Measurements from ENCODE around the gene XYLT1. TPM values are rescaled to one million over a fixed set of nuclear protein-coding genes. Genes with fewer than 3 reads are reported as not detected.

XYLT1 gene
- total RNA-seq, 1 experiment from 2014 or later, result 7.5 TPM

DNA sequence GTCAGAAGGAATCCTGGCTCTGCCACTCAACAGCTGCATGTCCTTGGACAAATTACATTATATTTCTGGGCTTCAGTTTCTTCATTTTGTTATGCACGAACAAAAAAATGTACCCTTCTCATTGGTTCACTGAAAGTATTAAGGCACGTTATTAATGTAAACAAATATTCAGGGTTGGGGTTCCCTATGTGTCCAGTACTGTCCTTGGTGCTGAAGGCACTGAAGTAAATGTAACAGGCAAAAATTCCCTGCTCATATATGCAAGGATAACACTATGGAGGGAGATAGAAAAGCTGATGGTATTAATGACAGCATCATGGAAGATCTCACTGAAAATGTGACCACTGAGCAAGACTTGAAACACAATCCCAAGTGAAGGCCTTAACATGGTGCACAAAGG, 386.6 kb downstream of the XYLT1 start:
- TF ChIP-seq, protein P1, sequence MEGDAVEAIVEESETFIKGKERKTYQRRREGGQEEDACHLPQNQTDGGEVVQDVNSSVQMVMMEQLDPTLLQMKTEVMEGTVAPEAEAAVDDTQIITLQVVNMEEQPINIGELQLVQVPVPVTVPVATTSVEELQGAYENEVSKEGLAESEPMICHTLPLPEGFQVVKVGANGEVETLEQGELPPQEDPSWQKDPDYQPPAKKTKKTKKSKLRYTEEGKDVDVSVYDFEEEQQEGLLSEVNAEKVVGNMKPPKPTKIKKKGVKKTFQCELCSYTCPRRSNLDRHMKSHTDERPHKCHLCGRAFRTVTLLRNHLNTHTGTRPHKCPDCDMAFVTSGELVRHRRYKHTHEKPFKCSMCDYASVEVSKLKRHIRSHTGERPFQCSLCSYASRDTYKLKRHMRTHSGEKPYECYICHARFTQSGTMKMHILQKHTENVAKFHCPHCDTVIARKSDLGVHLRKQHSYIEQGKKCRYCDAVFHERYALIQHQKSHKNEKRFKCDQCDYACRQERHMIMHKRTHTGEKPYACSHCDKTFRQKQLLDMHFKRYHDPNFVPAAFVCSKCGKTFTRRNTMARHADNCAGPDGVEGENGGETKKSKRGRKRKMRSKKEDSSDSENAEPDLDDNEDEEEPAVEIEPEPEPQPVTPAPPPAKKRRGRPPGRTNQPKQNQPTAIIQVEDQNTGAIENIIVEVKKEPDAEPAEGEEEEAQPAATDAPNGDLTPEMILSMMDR (IDR thresholded peaks at IDR 0.05; ENCODE audit: unreplicated experiment), result no peak
- peaks cover 3% of the 10 kb centered on the region for H3K27me3 Mint-ChIP-seq (ENCODE audit: unreplicated experiment)
- H3K36me3 Mint-ChIP-seq (ENCODE audit: insufficient read depth, unreplicated experiment), result no peaks in the 10 kb centered on the region
- H3K27ac Mint-ChIP-seq (ENCODE audit: unreplicated experiment), result no peak overlapping the region
- BruUV-seq (replicated peaks), result no TSS peak
- CTCF ChIA-PET, result interaction anchor here (0.5 kb wide), 1 partner anchor 1162 kb away, joined by 8 read pairs; no protein-coding TSS in a partner anchor
- H3K4me1 Mint-ChIP-seq (ENCODE audit: low read depth, unreplicated experiment), result no peaks in the 10 kb centered on the region
- no peak overlapping the region for H3K4me3 Mint-ChIP-seq (ENCODE audit: low read depth, unreplicated experiment)
- DNase-seq, result no peak
- intact Hi-C loops (cut with micrococcal nuclease; ENCODE audit: unreplicated experiment), result no loop called here
- peaks cover 4% of the 10 kb centered on the region for H3K9me3 Mint-ChIP-seq (ENCODE audit: low read depth, unreplicated experiment)

- Mint-ChIP-seq H3K36me3 (ENCODE audit: insufficient read depth, unreplicated experiment) (no peaks in the 10 kb centered on the region), H3K4me1 (ENCODE audit: low read depth, unreplicated experiment) (no peaks in the 10 kb centered on the region), H3K4me3 (ENCODE audit: low read depth, unreplicated experiment) (no peak overlapping the region), H3K27ac (ENCODE audit: unreplicated experiment) (no peak overlapping the region), H3K9me3 (ENCODE audit: low read depth, unreplicated experiment) (peaks cover 4% of the 10 kb centered on the region), H3K27me3 (ENCODE audit: unreplicated experiment) (no peaks in the 10 kb centered on the region)
- CTCF ChIA-PET, result interaction anchor here (0.5 kb wide), 1 partner anchor 1161 kb away, joined by 8 read pairs; no protein-coding TSS in a partner anchor
- intact Hi-C loops (cut with micrococcal nuclease; ENCODE audit: unreplicated experiment), result no loop called here
- no peak for DNase-seq
- no TSS peak for BruUV-seq (replicated peaks)
- TF ChIP-seq, protein P1 (IDR thresholded peaks at IDR 0.05; ENCODE audit: unreplicated experiment), result no peak
Observed at GRCh38 chr16:17083628-17084027, 387.1 kb downstream of the XYLT1 start.

DNA sequence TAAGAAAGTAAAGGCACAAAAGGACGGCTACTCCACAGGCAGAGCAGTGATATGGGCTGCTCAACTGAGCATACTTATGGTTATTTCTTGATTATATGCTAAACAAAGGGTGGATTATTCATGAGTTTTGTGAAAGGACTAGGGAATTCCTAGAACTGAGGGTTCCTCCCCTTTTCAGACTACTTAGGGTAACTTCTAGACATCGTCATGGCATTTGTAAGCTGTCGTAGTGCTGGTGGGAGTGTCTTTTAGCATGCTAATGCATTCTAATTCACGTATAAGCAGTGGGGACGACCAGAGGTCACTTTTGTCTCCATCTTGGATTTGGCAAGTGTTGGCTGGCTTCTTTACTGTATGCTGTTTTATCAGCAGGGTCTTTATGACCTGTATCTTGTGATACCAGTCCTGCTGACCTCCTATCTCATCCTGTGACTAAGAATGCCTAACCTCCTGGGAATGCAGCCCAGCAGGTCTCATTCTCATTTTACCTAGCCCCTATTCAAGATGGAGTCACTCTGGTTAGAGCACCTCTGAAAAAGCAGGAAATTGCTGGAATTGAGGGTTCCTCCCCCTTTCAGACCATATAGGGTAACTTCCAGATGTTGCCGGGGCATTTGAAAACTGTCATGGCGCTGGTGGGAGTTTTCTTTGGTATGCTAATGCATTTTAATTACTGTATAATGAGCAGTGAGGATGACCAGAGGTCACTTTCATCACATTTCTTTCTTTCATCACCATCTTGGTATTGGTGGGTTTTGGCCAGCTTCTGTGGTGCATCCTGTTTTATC, 388.5 kb downstream of the XYLT1 start:
- DNase-seq, result no peak
- Mint-ChIP-seq H3K27me3 (ENCODE audit: unreplicated experiment) (peaks cover 3% of the 10 kb centered on the region), H3K4me1 (ENCODE audit: low read depth, unreplicated experiment) (no peaks in the 10 kb centered on the region), H3K27ac (ENCODE audit: unreplicated experiment) (no peak overlapping the region), H3K9me3 (ENCODE audit: low read depth, unreplicated experiment) (peaks cover 4% of the 10 kb centered on the region), H3K36me3 (ENCODE audit: insufficient read depth, unreplicated experiment) (no peaks in the 10 kb centered on the region), H3K4me3 (ENCODE audit: low read depth, unreplicated experiment) (no peak overlapping the region)
- intact Hi-C loops (cut with micrococcal nuclease; ENCODE audit: unreplicated experiment), result no loop called here
- CTCF ChIA-PET, result no interaction called here
- BruUV-seq (replicated peaks), result no TSS peak
- TF ChIP-seq, protein P1 (IDR thresholded peaks at IDR 0.05; ENCODE audit: unreplicated experiment), result no peak

DNA sequence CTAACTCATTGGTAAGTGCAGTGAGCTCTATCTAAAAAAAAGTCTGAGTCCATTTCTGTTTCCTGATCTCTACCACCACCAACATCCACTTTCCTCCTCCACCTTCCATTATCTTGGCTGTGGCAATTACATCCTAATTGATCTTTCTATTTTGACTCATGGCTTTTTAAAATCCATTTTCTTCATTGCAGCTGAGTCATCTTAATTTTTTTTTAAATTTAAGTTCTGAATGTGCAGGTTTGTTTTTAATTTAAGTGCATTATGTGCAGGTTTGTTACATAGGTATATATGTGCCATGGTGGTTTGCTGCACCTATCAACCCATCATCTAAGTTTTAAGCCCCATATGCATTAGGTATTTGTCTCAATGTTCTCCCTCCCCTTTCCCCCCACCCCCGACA, 390.7 kb downstream of the XYLT1 start:
- BruUV-seq (replicated peaks), result no TSS peak
- CTCF ChIA-PET, result no interaction called here
- Mint-ChIP-seq H3K27me3 (ENCODE audit: unreplicated experiment) (peaks cover 14% of the 10 kb centered on the region), H3K36me3 (ENCODE audit: insufficient read depth, unreplicated experiment) (no peaks in the 10 kb centered on the region), H3K9me3 (ENCODE audit: low read depth, unreplicated experiment) (peaks cover 4% of the 10 kb centered on the region), H3K27ac (ENCODE audit: unreplicated experiment) (no peak overlapping the region), H3K4me3 (ENCODE audit: low read depth, unreplicated experiment) (no peak overlapping the region), H3K4me1 (ENCODE audit: low read depth, unreplicated experiment) (no peaks in the 10 kb centered on the region)
- no peak for DNase-seq
- TF ChIP-seq, protein P1 (IDR thresholded peaks at IDR 0.05; ENCODE audit: unreplicated experiment), result no peak
- intact Hi-C loops (cut with micrococcal nuclease; ENCODE audit: unreplicated experiment), result no loop called here
